A549 (cell line): ENCODE measurements around the gene ZNF605. TPM values are rescaled to one million over a fixed set of nuclear protein-coding genes. Genes with fewer than 3 reads are reported as not detected.

Experiments
- ATAC-seq, 2 experiments: fragments of 200-7000 bp in 1 of 2; fragments of >200 bp in 1 of 2; cut with Nextera tagmentation in 1 of 2; cut with Tn5 transposase in 1 of 2; 3 replicates each; pipeline versions ENCODE4 v1.8.0 to v1.9.1; 2018 to 2020; ENCODE audit warnings: mild to moderate bottlenecking in 1 of 2, moderate library complexity in 1 of 2
- CTCF ChIA-PET: fragments of 300-600 bp; sonication (Branson Sonifier 250); formaldehyde crosslinking; extraction: SDS; loops from one replicate; lab custom pipeline; 2021; ENCODE audit warnings: antibody characterized with exemption, inconsistent platforms; lab: Yijun Ruan, JAX
- POLR2A ChIA-PET: fragments of 350-600 bp; formaldehyde crosslinking; extraction: SDS; loops from one replicate; lab custom pipeline; 2021; ENCODE audit warnings: antibody characterized with exemption, inconsistent platforms; lab: Yijun Ruan, JAX
- DNase-seq, 2 experiments: peaks; one replicate each; pipeline versions ENCODE4 v3.0.0 to v3.0.0-alpha.2; 2011 to 2016; ENCODE audit warnings: low read depth in 1 of 2, low spot score in 1 of 2
- FAIRE-seq: peaks from 2 replicates; lab custom pipeline; 2011; peaks lifted over from hg19 to GRCh38; lab: Jason Lieb, UNC
- H3K27ac ChIP-seq, 2 experiments: fragments of >200 bp; sonication (Bioruptor Twin); formaldehyde crosslinking; 3 replicates each; pipeline ENCODE4 v1.5.1; 2016 to 2017
- H3K4me1 ChIP-seq: fragments of >200 bp; sonication (Bioruptor Twin); formaldehyde crosslinking; 3 replicates; pipeline ENCODE4 v1.6.1; 2016
- H3K4me2 ChIP-seq: fragments of >200 bp; sonication (Bioruptor Twin); formaldehyde crosslinking; 3 replicates; pipeline ENCODE4 v1.6.1; 2016
- H3K4me3 ChIP-seq: fragments of >200 bp; sonication (Bioruptor Twin); formaldehyde crosslinking; 3 replicates; pipeline ENCODE4 v1.5.1; 2016
- H3K9me3 ChIP-seq: fragments of >200 bp; sonication (Bioruptor Twin); formaldehyde crosslinking; 3 replicates; pipeline ENCODE4 v1.6.1; 2016
- CBX2 ChIP-seq: fragments of 200-600 bp; sonication (generic); IDR thresholded peaks from 2 replicates; pipeline ENCODE4 v1.6.1; 2016; ENCODE audit warnings: low read depth, mild to moderate bottlenecking, borderline replicate concordance
- CHD2 ChIP-seq: fragments of 150-350 bp; IDR thresholded peaks from 2 replicates; pipeline ENCODE4 v1.6.1; 2014; ENCODE audit warnings: low read length; ENCODE audit not compliant: partially characterized antibody
- CHD4 ChIP-seq: fragments of 200-600 bp; sonication (generic); IDR thresholded peaks from 2 replicates; pipeline ENCODE4 v1.6.1; 2016; ENCODE audit warnings: antibody characterized with exemption, mild to moderate bottlenecking, borderline replicate concordance
- EHMT2 ChIP-seq: fragments of 200-600 bp; sonication (generic); IDR thresholded peaks from 2 replicates; pipeline ENCODE4 v1.6.1; 2016; ENCODE audit warnings: antibody characterized with exemption, low read depth, mild to moderate bottlenecking, moderate library complexity
- ESRRA ChIP-seq: fragments of 150-350 bp; IDR thresholded peaks from 2 replicates; pipeline ENCODE4 v1.6.1; 2014; ENCODE audit warnings: mild to moderate bottlenecking, low read length, borderline replicate concordance
- FOSB ChIP-seq: fragments of 250-450 bp; sonication (Bioruptor Pico); IDR thresholded peaks from 2 replicates; pipeline ENCODE4 v1.5.0; 2020; ENCODE audit warnings: mild to moderate bottlenecking, moderate library complexity
- FOSL2 ChIP-seq, 2 experiments: fragments of 450-650 bp in 1 of 2; fragments of >200 bp in 1 of 2; sonication (Bioruptor Twin) in 1 of 2; formaldehyde crosslinking; IDR thresholded peaks; 2 replicates each; pipeline versions ENCODE4 v1.5.0 to v1.6.1; 2016 to 2020; ENCODE audit warnings: mild to moderate bottlenecking in 1 of 2, moderate library complexity in 1 of 2
- GATA3 ChIP-seq: IDR thresholded peaks from 2 replicates; pipeline ENCODE4 v1.6.1; 2012; ENCODE audit warnings: borderline replicate concordance
- HDAC2 ChIP-seq: fragments of 200-600 bp; sonication (generic); IDR thresholded peaks from 2 replicates; pipeline ENCODE4 v1.6.1; 2016
- HOXA7 ChIP-seq: fragments of 250-450 bp; sonication (Bioruptor Pico); IDR thresholded peaks from 2 replicates; pipeline ENCODE4 v1.5.0; 2020; ENCODE audit warnings: mild to moderate bottlenecking, moderate library complexity
- JUN ChIP-seq, 2 experiments: fragments of >200 bp; sonication (Bioruptor Twin); formaldehyde crosslinking; IDR thresholded peaks; 2 replicates in 1 of 2; 3 replicates in 1 of 2; pipeline ENCODE4 v1.6.1; 2016 to 2017
- JUNB ChIP-seq: fragments of >200 bp; sonication (Bioruptor Twin); formaldehyde crosslinking; IDR thresholded peaks from 2 replicates; pipeline ENCODE4 v1.6.1; 2016
- KDM5A ChIP-seq: fragments of 200-600 bp; sonication (generic); IDR thresholded peaks from 2 replicates; pipeline ENCODE4 v1.6.1; 2016; ENCODE audit warnings: antibody characterized with exemption, mild to moderate bottlenecking
- MAFK ChIP-seq: fragments of 450-650 bp; IDR thresholded peaks from 2 replicates; pipeline ENCODE4 v1.6.1; 2014; ENCODE audit not compliant: partially characterized antibody
- MAZ ChIP-seq: fragments of 150-350 bp; IDR thresholded peaks from 2 replicates; pipeline ENCODE4 v1.6.1; 2014; ENCODE audit warnings: antibody characterized with exemption, low read depth, low read length, borderline replicate concordance
- NFE2L2 ChIP-seq: fragments of 150-350 bp; conservative IDR thresholded peaks from 2 replicates; pipeline ENCODE4 v1.6.1; 2014; ENCODE audit warnings: low read length
- NPAS2 ChIP-seq: fragments of 250-450 bp; sonication (Bioruptor Pico); IDR thresholded peaks from 2 replicates; pipeline ENCODE4 v1.8.0; 2022; ENCODE audit warnings: mild to moderate bottlenecking, moderate library complexity, borderline replicate concordance
- NR3C1 ChIP-seq: fragments of >200 bp; sonication (Bioruptor Twin); formaldehyde crosslinking; IDR thresholded peaks from 3 replicates; pipeline ENCODE4 v1.6.1; 2017
- POLR2A ChIP-seq: IDR thresholded peaks from 2 replicates; pipeline ENCODE4 v1.6.1; 2012; ENCODE audit warnings: mild to moderate bottlenecking, low read length
- RAD21 ChIP-seq, 2 experiments: fragments of >200 bp in 1 of 2; sonication (Bioruptor Twin) in 1 of 2; formaldehyde crosslinking in 1 of 2; IDR thresholded peaks in 1 of 2; conservative IDR thresholded peaks in 1 of 2; 2 replicates in 1 of 2; 3 replicates in 1 of 2; pipeline ENCODE4 v1.6.1; 2012 to 2018; ENCODE audit warnings: inconsistent platforms in 1 of 2
- RFX5 ChIP-seq: fragments of 450-650 bp; IDR thresholded peaks from 2 replicates; pipeline ENCODE4 v1.7.1; 2014; ENCODE audit warnings: antibody characterized with exemption, mild to moderate bottlenecking, moderate library complexity
- TP53 ChIP-seq: fragments of 250-450 bp; sonication (Bioruptor Pico); IDR thresholded peaks from 2 replicates; pipeline ENCODE4 v1.5.0; 2021; ENCODE audit warnings: mild to moderate bottlenecking, moderate library complexity
- ZNF302 ChIP-seq: fragments of 250-450 bp; sonication (Bioruptor Pico); IDR thresholded peaks from 2 replicates; pipeline ENCODE4 v1.9.0; 2021; ENCODE audit warnings: inconsistent platforms, mild to moderate bottlenecking, moderate library complexity
- ZSCAN20 ChIP-seq: fragments of 250-450 bp; sonication (Bioruptor Pico); IDR thresholded peaks from 2 replicates; pipeline ENCODE4 v1.8.0; 2022; ENCODE audit warnings: mild to moderate bottlenecking, moderate library complexity
- WGBS: methylation state at CpG from one replicate; pipeline ENCODE4 v1.1.6; 2017; ENCODE audit errors: missing lambda C conversion rate; 5-methylcytosine and 5-hydroxymethylcytosine counted together
- polyA plus RNA-seq, 4 experiments: library from polyadenylated mRNA; depleted of rRNA in 3 of 4; stranded (reverse); fragments of >200 nt; fragmentation: RNase III in 1 of 4; extraction: RNeasy Plus Mini Kit Qiagen cat#74134 plus additional on column Dnase treatment in 1 of 4; gene quantifications; 2 replicates in 3 of 4; 3 replicates in 1 of 4; pipeline ENCODE4 v1.2.3, GENCODE V29; 2011 to 2017
- TF ChIP-seq, protein P1 (sequence below): fragments of >200 bp; sonication (Bioruptor Twin); formaldehyde crosslinking; IDR thresholded peaks from 3 replicates; pipeline ENCODE4 v1.6.1; 2016
- TF ChIP-seq, protein P2 (sequence below): fragments of 200-600 bp; sonication (generic); IDR thresholded peaks from 2 replicates; pipeline ENCODE4 v1.6.1; 2016; ENCODE audit warnings: antibody characterized with exemption, mild to moderate bottlenecking, moderate library complexity
- TF ChIP-seq, protein P3 (sequence below): fragments of 250-450 bp; sonication (Bioruptor Pico); IDR thresholded peaks from 2 replicates; pipeline ENCODE4 v1.5.0; 2021; ENCODE audit warnings: mild to moderate bottlenecking, moderate library complexity, borderline replicate concordance
- TF ChIP-seq, protein P4 (sequence below): fragments of 150-350 bp; IDR thresholded peaks from 2 replicates; pipeline ENCODE4 v1.6.1; 2014; ENCODE audit warnings: low read depth, mild to moderate bottlenecking, low read length
- TF ChIP-seq, protein P5 (sequence below): fragments of 450-650 bp; IDR thresholded peaks from 2 replicates; pipeline ENCODE4 v1.6.1; 2014; ENCODE audit warnings: antibody characterized with exemption

Gene ZNF605
- polyA plus RNA-seq, 2 of the 4 experiments (the other 2 are of a cell fraction) = 5.6 to 18.2 TPM

DNA sequence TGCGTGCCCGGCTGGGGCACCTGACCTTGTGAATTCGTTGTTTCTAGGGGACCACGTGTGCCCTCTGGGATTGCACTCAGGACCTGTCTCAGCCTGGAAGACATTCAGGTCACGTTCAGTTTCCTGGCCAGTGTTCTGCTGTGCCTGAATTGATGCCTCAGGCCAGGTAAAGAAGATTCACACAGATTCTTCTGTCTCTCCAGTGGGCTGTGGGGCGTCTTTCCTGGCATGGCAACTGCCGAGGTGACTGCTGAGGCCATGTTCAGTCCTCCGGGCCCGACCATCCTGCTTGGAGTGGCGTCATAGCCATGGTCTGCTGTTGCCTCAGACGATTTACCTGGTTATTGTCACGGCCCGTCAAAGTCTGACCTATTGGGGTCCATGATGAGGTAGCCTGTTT is 13.5 kb downstream of the ZNF605 start:
- ChIA-PET POLR2A (no interaction called here), CTCF (no interaction called here)
- H3K4me3 ChIP-seq = no peak overlapping the region
- H3K4me2 ChIP-seq = no peak overlapping the region
- 93% methylated on average over 12 of the region's 13 CpGs for WGBS
- no peaks in the 10 kb centered on the region for H3K4me1 ChIP-seq
- FAIRE-seq (no peak), DNase-seq (no peak), ATAC-seq (no peak)
- TF ChIP-seq NPAS2 (CRISPR knock-in tag) (no peak), POLR2A (no peak), ZNF302 (CRISPR knock-in tag) (no peak), MAZ (no peak), CBX2 (no peak), ESRRA (no peak), CHD2 (no peak), CHD4 (no peak), NFE2L2 (no peak), ZSCAN20 (CRISPR knock-in tag) (no peak), RFX5 (no peak), EHMT2 (no peak), GATA3 (no peak)
- TF ChIP-seq, protein P1, sequence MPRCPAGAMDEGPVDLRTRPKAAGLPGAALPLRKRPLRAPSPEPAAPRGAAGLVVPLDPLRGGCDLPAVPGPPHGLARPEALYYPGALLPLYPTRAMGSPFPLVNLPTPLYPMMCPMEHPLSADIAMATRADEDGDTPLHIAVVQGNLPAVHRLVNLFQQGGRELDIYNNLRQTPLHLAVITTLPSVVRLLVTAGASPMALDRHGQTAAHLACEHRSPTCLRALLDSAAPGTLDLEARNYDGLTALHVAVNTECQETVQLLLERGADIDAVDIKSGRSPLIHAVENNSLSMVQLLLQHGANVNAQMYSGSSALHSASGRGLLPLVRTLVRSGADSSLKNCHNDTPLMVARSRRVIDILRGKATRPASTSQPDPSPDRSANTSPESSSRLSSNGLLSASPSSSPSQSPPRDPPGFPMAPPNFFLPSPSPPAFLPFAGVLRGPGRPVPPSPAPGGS = no peak
- TF ChIP-seq, all 56 proteins: peak for 0
- Histone ChIP-seq H3K9me3 (peaks cover 78% of the 10 kb centered on the region), H3K27ac (no peak overlapping the region)

DNA sequence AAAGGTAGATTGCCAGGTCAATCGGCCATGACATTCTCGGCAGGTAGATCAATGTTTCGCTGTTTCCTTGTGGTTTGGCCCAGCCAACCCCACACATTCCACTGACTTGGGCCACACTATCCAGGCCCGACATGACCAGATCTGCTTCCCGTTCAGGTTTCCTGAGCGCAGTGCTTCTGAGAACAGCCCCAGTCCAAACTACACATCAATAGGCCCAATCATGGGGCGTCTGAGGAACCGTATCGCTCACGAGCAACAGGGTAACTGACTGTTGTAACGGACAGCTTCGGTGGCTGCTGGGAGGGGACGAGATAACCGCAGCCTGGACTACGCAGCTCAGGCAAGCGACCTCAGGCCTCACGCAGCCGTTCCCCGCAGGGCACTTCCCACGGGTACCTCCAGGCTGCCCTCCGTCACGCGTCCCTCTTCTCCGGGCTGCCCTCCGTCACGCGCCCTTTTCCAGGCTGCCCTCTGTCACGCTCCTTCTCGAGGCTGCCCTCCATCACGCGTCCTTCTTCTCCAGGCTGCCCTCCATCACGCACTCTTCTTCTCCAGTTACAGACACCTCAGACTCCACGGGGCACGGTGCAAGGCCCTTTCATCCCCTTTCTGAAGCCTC is 14.7 kb downstream of the ZNF605 start:
- Histone ChIP-seq H3K9me3 (peaks cover 79% of the 10 kb centered on the region), H3K27ac (no peak overlapping the region), H3K4me2 (no peak overlapping the region), H3K4me3 (no peak overlapping the region), H3K4me1 (no peaks in the 10 kb centered on the region)
- POLR2A ChIA-PET = no interaction called here
- DNase-seq (no peak), FAIRE-seq (no peak), ATAC-seq (no peak)
- CTCF ChIA-PET = no interaction called here
- 94% methylated on average over 34 of the region's 34 CpGs for WGBS
- TF ChIP-seq, protein P2, sequence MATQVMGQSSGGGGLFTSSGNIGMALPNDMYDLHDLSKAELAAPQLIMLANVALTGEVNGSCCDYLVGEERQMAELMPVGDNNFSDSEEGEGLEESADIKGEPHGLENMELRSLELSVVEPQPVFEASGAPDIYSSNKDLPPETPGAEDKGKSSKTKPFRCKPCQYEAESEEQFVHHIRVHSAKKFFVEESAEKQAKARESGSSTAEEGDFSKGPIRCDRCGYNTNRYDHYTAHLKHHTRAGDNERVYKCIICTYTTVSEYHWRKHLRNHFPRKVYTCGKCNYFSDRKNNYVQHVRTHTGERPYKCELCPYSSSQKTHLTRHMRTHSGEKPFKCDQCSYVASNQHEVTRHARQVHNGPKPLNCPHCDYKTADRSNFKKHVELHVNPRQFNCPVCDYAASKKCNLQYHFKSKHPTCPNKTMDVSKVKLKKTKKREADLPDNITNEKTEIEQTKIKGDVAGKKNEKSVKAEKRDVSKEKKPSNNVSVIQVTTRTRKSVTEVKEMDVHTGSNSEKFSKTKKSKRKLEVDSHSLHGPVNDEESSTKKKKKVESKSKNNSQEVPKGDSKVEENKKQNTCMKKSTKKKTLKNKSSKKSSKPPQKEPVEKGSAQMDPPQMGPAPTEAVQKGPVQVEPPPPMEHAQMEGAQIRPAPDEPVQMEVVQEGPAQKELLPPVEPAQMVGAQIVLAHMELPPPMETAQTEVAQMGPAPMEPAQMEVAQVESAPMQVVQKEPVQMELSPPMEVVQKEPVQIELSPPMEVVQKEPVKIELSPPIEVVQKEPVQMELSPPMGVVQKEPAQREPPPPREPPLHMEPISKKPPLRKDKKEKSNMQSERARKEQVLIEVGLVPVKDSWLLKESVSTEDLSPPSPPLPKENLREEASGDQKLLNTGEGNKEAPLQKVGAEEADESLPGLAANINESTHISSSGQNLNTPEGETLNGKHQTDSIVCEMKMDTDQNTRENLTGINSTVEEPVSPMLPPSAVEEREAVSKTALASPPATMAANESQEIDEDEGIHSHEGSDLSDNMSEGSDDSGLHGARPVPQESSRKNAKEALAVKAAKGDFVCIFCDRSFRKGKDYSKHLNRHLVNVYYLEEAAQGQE = no peak
- TF ChIP-seq HOXA7 (CRISPR knock-in tag) (no peak), FOSL2 (IDR thresholded peaks at IDR 0.05) (no peak), FOSL2 (CRISPR knock-in tag; IDR thresholded peaks at IDR 0.05) (no peak), HDAC2 (no peak), CBX2 (no peak), FOSB (CRISPR knock-in tag) (no peak), RAD21 (conservative IDR thresholded peaks at IDR 0.05 in 1 of 2, IDR thresholded peaks at IDR 0.05 in 1 of 2) (no peak), ZSCAN20 (CRISPR knock-in tag) (no peak), JUNB (no peak), ESRRA (no peak), JUN (IDR thresholded peaks at IDR 0.05) (no peak), TP53 (CRISPR knock-in tag) (no peak), NR3C1 (no peak), NPAS2 (CRISPR knock-in tag) (no peak), MAFK (no peak), EHMT2 (no peak), KDM5A (no peak)
- TF ChIP-seq, protein P3, sequence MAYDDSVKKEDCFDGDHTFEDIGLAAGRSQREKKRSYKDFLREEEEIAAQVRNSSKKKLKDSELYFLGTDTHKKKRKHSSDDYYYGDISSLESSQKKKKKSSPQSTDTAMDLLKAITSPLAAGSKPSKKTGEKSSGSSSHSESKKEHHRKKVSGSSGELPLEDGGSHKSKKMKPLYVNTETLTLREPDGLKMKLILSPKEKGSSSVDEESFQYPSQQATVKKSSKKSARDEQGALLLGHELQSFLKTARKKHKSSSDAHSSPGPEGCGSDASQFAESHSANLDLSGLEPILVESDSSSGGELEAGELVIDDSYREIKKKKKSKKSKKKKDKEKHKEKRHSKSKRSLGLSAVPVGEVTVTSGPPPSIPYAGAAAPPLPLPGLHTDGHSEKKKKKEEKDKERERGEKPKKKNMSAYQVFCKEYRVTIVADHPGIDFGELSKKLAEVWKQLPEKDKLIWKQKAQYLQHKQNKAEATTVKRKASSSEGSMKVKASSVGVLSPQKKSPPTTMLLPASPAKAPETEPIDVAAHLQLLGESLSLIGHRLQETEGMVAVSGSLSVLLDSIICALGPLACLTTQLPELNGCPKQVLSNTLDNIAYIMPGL (CRISPR knock-in tag) = no peak
- TF ChIP-seq, protein P4, sequence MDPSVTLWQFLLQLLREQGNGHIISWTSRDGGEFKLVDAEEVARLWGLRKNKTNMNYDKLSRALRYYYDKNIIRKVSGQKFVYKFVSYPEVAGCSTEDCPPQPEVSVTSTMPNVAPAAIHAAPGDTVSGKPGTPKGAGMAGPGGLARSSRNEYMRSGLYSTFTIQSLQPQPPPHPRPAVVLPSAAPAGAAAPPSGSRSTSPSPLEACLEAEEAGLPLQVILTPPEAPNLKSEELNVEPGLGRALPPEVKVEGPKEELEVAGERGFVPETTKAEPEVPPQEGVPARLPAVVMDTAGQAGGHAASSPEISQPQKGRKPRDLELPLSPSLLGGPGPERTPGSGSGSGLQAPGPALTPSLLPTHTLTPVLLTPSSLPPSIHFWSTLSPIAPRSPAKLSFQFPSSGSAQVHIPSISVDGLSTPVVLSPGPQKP = no peak
- TF ChIP-seq, protein P5, sequence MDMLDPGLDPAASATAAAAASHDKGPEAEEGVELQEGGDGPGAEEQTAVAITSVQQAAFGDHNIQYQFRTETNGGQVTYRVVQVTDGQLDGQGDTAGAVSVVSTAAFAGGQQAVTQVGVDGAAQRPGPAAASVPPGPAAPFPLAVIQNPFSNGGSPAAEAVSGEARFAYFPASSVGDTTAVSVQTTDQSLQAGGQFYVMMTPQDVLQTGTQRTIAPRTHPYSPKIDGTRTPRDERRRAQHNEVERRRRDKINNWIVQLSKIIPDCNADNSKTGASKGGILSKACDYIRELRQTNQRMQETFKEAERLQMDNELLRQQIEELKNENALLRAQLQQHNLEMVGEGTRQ = no peak
